Caco-2 (cell line): ENCODE measurements around the gene FAM177A1. TPM values are rescaled to one million over a fixed set of nuclear protein-coding genes. Genes with fewer than 3 reads are reported as not detected.

Experiments
- BruUV-seq: library from RNA; stranded (reverse); fragments of 400-500 nt; replicated peaks from 2 replicates; lab custom pipeline; 2021; lab: Mats Ljungman, UMichigan
- CTCF ChIA-PET: fragments of 300-600 bp; sonication (Branson Sonifier 250); formaldehyde crosslinking; loops from one replicate; lab custom pipeline; 2022; ENCODE audit warnings: antibody characterized with exemption; lab: Charles Lee
- POLR2A ChIA-PET: fragments of 300-600 bp; sonication (Branson Sonifier 250); formaldehyde crosslinking; loops from one replicate; lab custom pipeline; 2022; ENCODE audit warnings: antibody characterized with exemption; lab: Charles Lee
- DNase-seq, 2 experiments: peaks; one replicate each; pipeline versions ENCODE4 v3.0.0 to v3.0.0-alpha.2; 2020 to 2022
- H3K27me3 ChIP-seq: replicated peaks from 2 replicates; pipeline ENCODE4 v1.6.0; 2011; ENCODE audit warnings: low read length; ENCODE audit not compliant: control insufficient read depth, insufficient read depth
- H3K36me3 ChIP-seq: 2 replicates; pipeline ENCODE4 v1.5.1; 2011; ENCODE audit warnings: low read length; ENCODE audit not compliant: control insufficient read depth, insufficient read depth
- H3K4me1 ChIP-seq: fragments of 250-450 bp; sonication (Bioruptor Pico); 2 replicates; pipeline ENCODE4 v1.5.1; 2020; ENCODE audit warnings: mild to moderate bottlenecking
- H3K4me3 ChIP-seq: 2 replicates; pipeline ENCODE4 v1.5.1; 2011; ENCODE audit warnings: low read depth, mild to moderate bottlenecking, control low read depth, low read length
- H3K9me3 ChIP-seq: fragments of 250-450 bp; sonication (Bioruptor Pico); 2 replicates; pipeline ENCODE4 v1.5.1; 2020; ENCODE audit warnings: mild to moderate bottlenecking, moderate library complexity
- H3K27ac Mint-ChIP-seq: one replicate; pipeline ENCODE4 v1.8.0; 2022; ENCODE audit warnings: mixed read lengths; ENCODE audit not compliant: unreplicated experiment
- H3K27me3 Mint-ChIP-seq: one replicate; pipeline ENCODE4 v1.8.0; 2022; ENCODE audit warnings: mixed read lengths; ENCODE audit not compliant: insufficient read depth, unreplicated experiment
- H3K36me3 Mint-ChIP-seq: one replicate; pipeline ENCODE4 v1.8.0; 2022; ENCODE audit warnings: mild to moderate bottlenecking, mixed read lengths; ENCODE audit not compliant: insufficient read depth, unreplicated experiment
- H3K4me1 Mint-ChIP-seq: one replicate; pipeline ENCODE4 v1.8.0; 2022; ENCODE audit warnings: low read depth, mixed read lengths; ENCODE audit not compliant: unreplicated experiment
- H3K4me3 Mint-ChIP-seq: one replicate; pipeline ENCODE4 v1.8.0; 2022; ENCODE audit warnings: mild to moderate bottlenecking, moderate library complexity, mixed read lengths; ENCODE audit not compliant: unreplicated experiment
- H3K9me3 Mint-ChIP-seq: one replicate; pipeline ENCODE4 v1.8.0; 2022; ENCODE audit warnings: mixed read lengths; ENCODE audit not compliant: unreplicated experiment
- CTCF ChIP-seq, 2 experiments: fragments of 200-600 bp in 1 of 2; IDR thresholded peaks; 1 replicate in 1 of 2; 2 replicates in 1 of 2; pipeline versions ENCODE4 v1.5.1 to v1.8.0; 2011 to 2022; ENCODE audit warnings: antibody characterized with exemption in 1 of 2, control low read depth in 1 of 2, inconsistent platforms in 1 of 2, low read depth in 1 of 2, low read length in 1 of 2, mild to moderate bottlenecking in 1 of 2, moderate library complexity in 1 of 2; ENCODE audit not compliant: insufficient read depth in 1 of 2, severe bottlenecking in 1 of 2, unreplicated experiment in 1 of 2
- intact Hi-C: fragments of 100-400 bp; cut with micrococcal nuclease; formaldehyde crosslinking; loops from one replicate; pipeline ENCODE4 v1.10.0; 2022; ENCODE audit not compliant: unreplicated experiment
- total RNA-seq: library from RNA; stranded (reverse); gene quantifications from 2 replicates; pipeline ENCODE4 v1.2.3, GENCODE V29; 2022

Gene FAM177A1
- total RNA-seq, 1 experiment from 2014 or later: 73.6 TPM

GRCh38 chr14:35046751-35047536 lies 872 bp downstream of the FAM177A1 start:
- Mint-ChIP-seq H3K4me3 (peak overlapping the region; percentile 90), H3K4me1 (peaks cover 17% of the 10 kb centered on the region), H3K9me3 (no peaks in the 10 kb centered on the region), H3K27me3 (no peaks in the 10 kb centered on the region), H3K36me3 (peaks cover 49% of the 10 kb centered on the region), H3K27ac (peak overlapping the region; percentile 98)
- no peaks in the 10 kb centered on the region for H3K27me3 ChIP-seq
- DNase-seq: peak in 1 of 2 experiments; percentile 64
- ChIA-PET POLR2A (interaction anchor here (0.6 to 2.7 kb wide), 7 partner anchors 10 to 300 kb away, joined by 3 to 35 read pairs (median 10); partner anchors contain the start of genes PPP2R3C, PRORP, PSMA6 and SRP54), CTCF (interaction anchor here (1.2 to 1.3 kb wide), 2 partner anchors 65 to 174 kb away, joined by 5 to 6 read pairs; no protein-coding TSS in a partner anchor)
- peak overlapping the region; percentile 93 for H3K4me3 ChIP-seq
- intact Hi-C loops: loop anchor here (1.0 to 10.0 kb wide), 5 partner anchors 65 to 358 kb away; partner anchors contain the start of genes BAZ1A, NFKBIA, PRORP and PSMA6
- BruUV-seq: no TSS peak
- peaks cover 28% of the 10 kb centered on the region for H3K4me1 ChIP-seq
- no peaks in the 10 kb centered on the region for H3K36me3 ChIP-seq
- TF ChIP-seq CTCF (IDR thresholded peaks at IDR 0.05; ENCODE audit: insufficient read depth in 1 of 2, low read depth in 1 of 2, low read length in 1 of 2, severe bottlenecking in 1 of 2, unreplicated experiment in 1 of 2): no peak
- no peaks in the 10 kb centered on the region for H3K9me3 ChIP-seq

DNA sequence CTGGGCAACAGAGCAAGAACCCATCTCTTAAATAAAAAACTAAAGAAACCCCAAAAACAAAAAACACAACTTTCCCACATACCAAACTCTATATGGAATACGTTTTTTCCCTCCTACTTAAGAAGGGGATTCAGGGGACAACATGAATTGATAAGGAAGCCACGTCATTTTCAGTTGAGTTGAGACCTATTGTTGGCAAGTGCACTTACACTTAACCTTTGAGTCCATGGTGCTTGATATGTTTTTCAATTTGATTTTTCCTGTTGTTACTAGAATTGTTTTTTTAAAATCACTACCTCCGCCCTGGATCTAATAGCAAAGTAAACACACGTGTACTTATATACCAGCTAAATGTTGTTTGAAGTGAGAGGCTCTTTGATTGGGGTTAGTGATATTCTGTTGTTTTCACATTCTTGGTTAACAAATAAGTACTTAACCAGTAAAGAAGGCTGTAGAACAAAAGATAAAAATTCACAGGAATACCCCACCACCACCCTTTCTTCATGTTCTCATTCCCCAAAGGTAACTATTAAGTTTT lies 2.0 kb downstream of the FAM177A1 start:
- H3K27me3 ChIP-seq: no peaks in the 10 kb centered on the region
- no peak for DNase-seq
- H3K4me1 Mint-ChIP-seq: peaks cover 17% of the 10 kb centered on the region
- H3K36me3 ChIP-seq: no peaks in the 10 kb centered on the region
- ChIA-PET CTCF (no interaction called here), POLR2A (interaction anchor here (2.7 kb wide), 1 partner anchor 74 kb away, joined by 35 read pairs; the partner anchor contains the start of genes PPP2R3C and PRORP)
- peaks cover 30% of the 10 kb centered on the region for H3K4me1 ChIP-seq
- BruUV-seq: TSS peak; percentile 45
- peak overlapping the region; percentile 42 for H3K27ac Mint-ChIP-seq
- H3K9me3 Mint-ChIP-seq: no peaks in the 10 kb centered on the region
- intact Hi-C loops: loop anchor here (2.0 to 10.0 kb wide), 4 partner anchors 75 to 357 kb away; partner anchors contain the start of genes BAZ1A, NFKBIA, PRORP and PSMA6
- H3K4me3 ChIP-seq: no peak overlapping the region
- no peaks in the 10 kb centered on the region for H3K9me3 ChIP-seq
- H3K36me3 Mint-ChIP-seq: peaks cover 52% of the 10 kb centered on the region
- no peak for TF ChIP-seq CTCF (IDR thresholded peaks at IDR 0.05; ENCODE audit: insufficient read depth in 1 of 2, low read depth in 1 of 2, low read length in 1 of 2, severe bottlenecking in 1 of 2, unreplicated experiment in 1 of 2)
- peak overlapping the region; percentile 90 for H3K4me3 Mint-ChIP-seq
- H3K27me3 Mint-ChIP-seq: no peaks in the 10 kb centered on the region

GRCh38 chr14:35050652-35051051 lies 4.6 kb downstream of the FAM177A1 start:
- TF ChIP-seq CTCF (IDR thresholded peaks at IDR 0.05; ENCODE audit: insufficient read depth in 1 of 2, low read depth in 1 of 2, low read length in 1 of 2, severe bottlenecking in 1 of 2, unreplicated experiment in 1 of 2): no peak
- ChIA-PET CTCF (no interaction called here), POLR2A (interaction anchor here (0.8 kb wide), 1 partner anchor 71 kb away, joined by 3 read pairs; the partner anchor contains the start of gene PPP2R3C)
- Histone ChIP-seq H3K9me3 (no peaks in the 10 kb centered on the region), H3K4me3 (no peak overlapping the region), H3K4me1 (peaks cover 27% of the 10 kb centered on the region), H3K36me3 (no peaks in the 10 kb centered on the region), H3K27me3 (no peaks in the 10 kb centered on the region)
- BruUV-seq: no TSS peak
- DNase-seq: no peak
- H3K36me3 Mint-ChIP-seq: peaks cover 62% of the 10 kb centered on the region
- intact Hi-C loops: no loop called here
- H3K27ac Mint-ChIP-seq: no peak overlapping the region
- peaks cover 10% of the 10 kb centered on the region for H3K4me1 Mint-ChIP-seq
- H3K9me3 Mint-ChIP-seq: no peaks in the 10 kb centered on the region
- no peak overlapping the region for H3K4me3 Mint-ChIP-seq
- no peaks in the 10 kb centered on the region for H3K27me3 Mint-ChIP-seq
